Motor neuron (in vitro differentiated cells): ENCODE measurements around the gene ERP29. TPM values are rescaled to one million over a fixed set of nuclear protein-coding genes. Genes with fewer than 3 reads are reported as not detected.
"Not testable (repeated sequence)": the region's sequence is repeated elsewhere in the genome, so short reads cannot be mapped to it uniquely, and the experiment has no call there.

ENCODE experiments used
- ATAC-seq, 8 experiments: fragments of 200-7000 bp; cut with Tn5 transposase; replicated peaks in 6 of 8; 2 replicates each; pipeline ENCODE4 v1.8.0; 2021; ENCODE audit warnings: mild to moderate bottlenecking in 8 of 8, moderate library complexity in 8 of 8
- H3K27ac ChIP-seq, 2 donors: fragments of 250-450 bp; sonication (Bioruptor Pico); 2 replicates each; pipeline ENCODE4 v1.9.0; 2021; ENCODE audit warnings: antibody characterized with exemption in 2 of 2, mild to moderate bottlenecking in 2 of 2, moderate library complexity in 1 of 2
- H3K4me1 ChIP-seq, 2 donors: fragments of 250-450 bp; sonication (Bioruptor Pico); replicated peaks in 1 of 2; 2 replicates each; pipeline ENCODE4 v1.6.1; 2021; ENCODE audit warnings: antibody characterized with exemption in 2 of 2, mild to moderate bottlenecking in 2 of 2, moderate library complexity in 1 of 2
- H3K4me3 ChIP-seq, 5 donors: fragments of 250-450 bp; sonication (Bioruptor Pico); 2 replicates each; pipeline ENCODE4 v1.9.0; 2021; ENCODE audit warnings: antibody characterized with exemption in 5 of 5, mild to moderate bottlenecking in 5 of 5, moderate library complexity in 4 of 5
- WGBS, 10 experiments: fragments of 450-650 bp; shearing (Covaris generic); methylation state at CpG; one replicate each; pipeline ENCODE4 v1.0.0; 2022; 5-methylcytosine and 5-hydroxymethylcytosine counted together
- in situ Hi-C, 9 experiments: fragments of 400-800 bp; cut with MboI; loops; one replicate each; pipeline ENCODE4 v1.15.0; 2021; ENCODE audit warnings: low sequenced_read_pairs in 9 of 9, low pct_unique_long_range_greater_than_20kb in 2 of 9; ENCODE audit not compliant: unreplicated experiment in 9 of 9
- total RNA-seq, 8 experiments: library from RNA; unstranded; fragments of 300-600 nt; gene quantifications; 2 replicates each; pipeline versions ENCODE4 v1.2.3 to v1.2.4, GENCODE V29; 2022

The ERP29 gene
- total RNA-seq, 8 experiments from 2014 or later = 47.2 to 152 (median 107) TPM

DNA sequence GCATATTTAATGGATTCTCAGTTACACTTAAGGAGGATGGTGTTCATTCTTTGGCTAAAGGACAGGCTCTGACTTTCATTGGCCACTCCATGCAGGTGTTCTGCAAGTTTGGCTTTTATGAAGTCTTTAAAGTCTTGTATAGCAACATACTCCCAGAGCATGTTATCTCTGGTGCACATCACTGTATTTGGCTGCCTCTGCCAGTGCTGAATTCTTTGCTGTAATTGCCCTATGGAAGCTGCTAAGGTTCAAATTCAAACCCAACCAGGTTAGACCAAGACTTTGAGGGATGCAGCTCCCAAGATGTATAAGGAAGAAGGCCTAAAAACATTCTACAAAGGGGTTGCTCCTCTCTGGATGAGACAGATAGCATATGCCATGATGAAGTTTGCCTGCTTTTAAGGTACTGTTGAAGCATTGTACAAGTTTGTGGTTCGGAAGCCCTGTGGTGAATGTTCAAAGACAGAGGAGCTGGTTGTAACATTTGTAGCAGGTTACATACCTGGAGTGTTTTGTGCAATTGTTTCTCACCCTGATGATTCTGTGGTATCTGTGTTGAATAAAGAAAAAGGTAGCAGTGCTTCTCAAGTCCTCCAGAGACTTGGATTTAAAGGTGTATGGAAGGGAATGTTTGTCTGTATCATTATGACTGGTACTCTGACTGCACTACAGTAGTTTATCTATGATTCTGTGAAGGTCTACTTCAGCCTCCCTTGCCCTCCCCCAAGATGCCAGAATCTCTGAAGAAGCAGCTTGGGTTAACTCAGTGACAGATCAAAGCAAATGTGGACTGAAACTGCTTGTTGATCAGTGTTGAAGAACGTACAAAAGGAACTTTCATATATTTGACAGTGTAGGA lies 19.7 kb upstream of the ERP29 start:
- Histone ChIP-seq H3K4me3 (no peak overlapping the region), H3K27ac (no peak overlapping the region), H3K4me1 (no peaks in the 10 kb centered on the region)
- 70 to 100% (median 90%) methylated on average over 1 to 2 of the region's 2 CpGs; no CpG with 5 or more reads in 2 of the 10 experiments for WGBS, 10 experiments
- in situ Hi-C loops = no loop called here
- ATAC-seq = no peak

DNA sequence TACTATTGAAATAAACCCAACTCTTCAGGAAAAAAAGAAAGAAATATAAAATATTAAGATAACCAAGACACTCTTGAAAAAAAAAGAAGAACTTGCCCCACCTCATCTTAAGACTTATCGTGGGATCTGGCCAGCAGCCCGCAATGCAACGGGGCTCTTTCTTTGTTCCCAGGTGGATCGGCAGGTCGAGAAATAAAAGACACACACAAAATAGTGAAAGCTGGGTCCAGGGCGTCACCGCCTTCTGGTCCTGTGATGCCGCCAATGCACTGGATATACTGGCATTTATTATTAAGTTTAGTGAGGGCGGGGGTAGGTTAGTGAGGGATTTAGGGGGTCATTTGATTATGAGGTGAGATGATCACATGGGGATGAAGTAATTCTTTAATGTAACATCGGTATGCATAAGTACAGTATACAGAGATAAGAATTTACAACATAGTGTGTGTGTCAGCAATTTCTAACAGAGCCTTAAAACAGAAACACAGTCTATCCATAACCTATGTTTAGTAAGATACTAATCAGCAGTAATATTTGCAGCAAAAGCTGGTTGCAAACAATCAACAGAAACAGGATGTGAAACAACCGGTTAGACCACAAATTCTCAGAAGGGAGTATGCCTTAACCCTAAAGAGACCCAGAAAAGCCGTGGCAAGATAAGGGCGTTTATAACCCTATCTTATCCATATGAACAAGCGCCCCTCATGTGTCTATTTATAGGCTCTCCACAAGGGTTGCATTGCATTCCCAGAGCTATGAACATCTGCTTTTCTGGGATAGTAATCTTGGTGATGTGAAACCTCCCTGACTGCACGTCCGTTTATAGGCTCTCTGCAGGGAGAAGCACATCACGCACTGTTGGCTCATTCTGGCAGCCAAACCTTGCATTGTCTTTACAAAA lies 18.8 kb upstream of the ERP29 start:
- H3K27ac ChIP-seq = not testable (repeated sequence)

DNA sequence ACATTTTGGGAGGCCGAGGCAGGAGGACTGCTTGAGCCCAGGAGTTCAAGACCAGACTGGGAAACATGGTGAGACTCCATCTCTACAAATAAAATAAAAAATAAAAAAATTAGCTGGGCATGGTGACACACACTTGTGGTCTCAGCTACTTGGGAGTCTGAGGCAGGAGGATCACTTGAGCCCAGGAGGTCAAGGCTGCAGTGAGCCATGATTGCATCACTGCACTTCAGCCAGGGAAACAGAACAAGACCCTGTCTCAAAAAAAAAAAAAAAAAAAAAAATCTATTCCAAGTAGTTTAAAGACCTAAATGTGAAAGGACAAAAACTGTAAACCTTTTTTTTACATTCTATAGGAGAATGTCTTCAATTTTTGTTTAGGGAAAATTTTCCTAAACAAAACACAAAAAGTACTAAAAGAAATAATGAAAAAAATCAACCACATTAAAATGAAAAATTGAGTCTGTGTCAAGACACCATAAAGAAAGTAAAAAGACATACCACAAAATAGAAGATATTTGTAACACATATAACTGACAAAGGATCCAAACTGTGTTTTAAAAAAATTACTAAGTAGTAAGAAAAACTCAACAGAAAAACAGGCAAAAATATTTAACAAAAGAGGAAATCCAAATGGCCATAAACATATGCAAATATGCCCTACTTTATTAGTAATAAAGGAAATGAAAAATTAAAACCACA lies 17.3 kb upstream of the ERP29 start:
- 33 to 100% (median 75%) methylated on average over 1 of the region's 1 CpG; no CpG with 5 or more reads in 5 of the 10 experiments for WGBS, 10 experiments
- in situ Hi-C loops = no loop called here
- Histone ChIP-seq H3K4me3 (no peak overlapping the region), H3K4me1 (no peaks in the 10 kb centered on the region), H3K27ac (no peak overlapping the region)
- ATAC-seq = no peak

More for the DNA sequence above, 18.8 kb upstream of the ERP29 start:
- H3K4me3 ChIP-seq, H3K4me1 ChIP-seq, in situ Hi-C loops, ATAC-seq: not testable (repeated sequence)
- 68 to 94% (median 87%) methylated on average over 5 to 17 of the region's 17 CpGs; no CpG with 5 or more reads in 1 of the 10 experiments for whole genome bisulfite sequencing, 10 experiments

DNA sequence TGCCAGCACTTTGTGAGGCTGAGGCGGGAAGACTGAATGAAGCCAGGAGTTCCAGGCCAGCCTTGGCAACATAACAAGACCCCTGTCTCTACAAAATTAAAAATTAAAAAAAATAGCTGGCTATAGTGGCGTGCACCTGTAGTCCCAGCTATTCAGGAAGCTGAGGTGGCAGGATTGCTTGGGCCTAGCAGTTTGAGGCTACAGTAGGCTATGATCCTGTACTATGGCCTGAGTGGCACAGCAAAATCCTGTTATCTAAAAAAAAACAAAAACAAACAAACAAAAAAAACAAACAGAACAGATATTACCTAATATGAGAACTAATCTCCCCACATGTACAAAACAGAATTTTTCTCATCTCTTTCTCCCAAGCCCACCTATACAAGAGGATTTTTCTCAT lies 15.9 kb upstream of the ERP29 start:
- no peak overlapping the region for H3K27ac ChIP-seq
- 83 to 100% (median 95%) methylated on average over 1 to 2 of the region's 2 CpGs; no CpG with 5 or more reads in 3 of the 10 experiments for WGBS, 10 experiments
- no peak overlapping the region for H3K4me3 ChIP-seq
- H3K4me1 ChIP-seq = no peaks in the 10 kb centered on the region
- in situ Hi-C loops = no loop called here
- ATAC-seq = no peak

DNA sequence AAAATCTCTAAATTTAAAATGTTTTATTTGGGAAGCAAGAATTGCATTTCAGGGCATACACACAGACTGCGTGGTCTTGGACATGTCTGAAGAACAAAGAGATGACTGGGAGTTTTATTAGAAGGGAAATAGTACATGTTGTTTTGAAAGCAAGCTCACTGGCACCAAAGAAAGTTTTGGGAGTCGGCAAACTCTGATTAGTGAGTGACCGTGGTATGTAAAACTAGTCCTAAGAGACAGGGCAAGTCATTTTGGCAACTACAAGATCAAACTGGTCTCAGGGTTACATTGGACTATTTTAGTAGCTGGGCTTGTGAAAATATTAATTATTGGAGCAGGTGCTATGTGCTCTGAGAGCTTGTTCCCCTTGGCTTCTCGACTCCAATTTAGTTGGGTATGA lies 15.2 kb upstream of the ERP29 start:
- in situ Hi-C loops = no loop called here

DNA sequence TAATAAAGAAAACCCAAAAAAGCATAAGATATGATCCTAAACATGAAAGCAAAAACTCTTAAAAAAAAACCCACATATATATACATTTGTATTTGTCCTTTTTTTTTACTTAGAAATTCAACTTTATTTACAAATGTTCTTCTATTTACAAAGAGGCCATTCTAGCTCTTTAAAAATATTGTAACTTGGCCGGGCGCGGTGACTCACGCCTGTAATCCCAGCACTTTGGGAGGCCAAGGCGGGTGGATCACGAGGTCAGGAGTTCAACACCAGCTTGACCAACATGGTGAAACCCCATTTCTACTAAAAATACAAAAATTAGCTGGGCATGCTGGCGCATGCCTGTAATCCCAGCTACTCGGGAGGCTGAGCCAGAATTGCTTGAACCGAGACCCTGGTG lies 14.1 kb upstream of the ERP29 start:
- H3K4me3 ChIP-seq, ATAC-seq, H3K27ac ChIP-seq, H3K4me1 ChIP-seq, in situ Hi-C loops: not testable (repeated sequence)
- WGBS, 10 experiments = 92 to 99% (median 95%) methylated on average over 2 to 9 of the region's 9 CpGs; no CpG with 5 or more reads in 4 of the 10 experiments

More for the DNA sequence above, 15.2 kb upstream of the ERP29 start:
- Histone ChIP-seq H3K4me3 (no peak overlapping the region), H3K27ac (no peak overlapping the region), H3K4me1 (no peaks in the 10 kb centered on the region)
- no peak for ATAC-seq
- 49 to 100% (median 92%) methylated on average over 1 to 4 of the region's 4 CpGs for WGBS, 10 experiments

DNA sequence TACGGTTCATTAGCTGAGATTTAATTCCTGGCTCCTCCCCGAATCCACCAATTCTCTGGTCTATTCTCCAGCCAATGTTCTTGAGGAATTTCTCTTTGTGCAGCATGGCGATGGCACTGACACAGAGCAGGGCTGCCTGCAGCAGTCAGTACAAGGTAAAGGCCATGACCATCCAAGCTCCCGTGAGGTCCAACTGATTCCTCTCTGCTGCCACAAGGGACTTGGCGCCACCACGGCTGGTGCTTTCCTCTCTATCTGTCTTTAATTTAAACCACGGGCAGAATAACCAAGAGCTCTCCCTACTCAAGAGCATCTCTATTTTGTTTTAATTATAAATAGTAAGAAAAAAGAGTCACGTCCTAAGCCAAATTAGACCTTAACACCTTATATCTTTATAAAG lies 12.4 kb upstream of the ERP29 start:
- ATAC-seq = no peak
- Histone ChIP-seq H3K4me3 (no peak overlapping the region), H3K27ac (no peak overlapping the region), H3K4me1 (no peaks in the 10 kb centered on the region)
- in situ Hi-C loops = no loop called here
- 61 to 100% (median 94%) methylated on average over 1 to 8 of the region's 8 CpGs for WGBS, 10 experiments

DNA sequence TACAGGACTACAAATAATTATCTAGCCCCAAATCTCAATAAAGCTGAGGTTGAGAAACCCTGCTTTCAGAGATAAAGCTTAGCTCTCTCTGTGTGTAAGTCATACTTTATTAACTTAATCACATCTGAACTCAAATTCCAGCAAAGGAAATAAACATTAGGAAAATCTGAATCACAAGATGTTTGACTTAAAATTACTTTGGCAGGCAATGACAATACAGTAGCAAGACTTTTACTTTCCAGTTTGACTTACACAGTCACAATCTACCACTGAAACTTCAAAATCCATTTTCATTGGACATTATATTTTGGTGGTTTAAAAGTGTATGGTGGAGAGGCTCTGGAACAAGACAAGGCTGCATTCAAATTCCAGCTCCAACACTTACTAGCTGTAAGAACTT lies 11.7 kb upstream of the ERP29 start:
- in situ Hi-C loops = no loop called here
- H3K4me1 ChIP-seq = no peaks in the 10 kb centered on the region
- no peak overlapping the region for H3K27ac ChIP-seq
- no peak for ATAC-seq
- H3K4me3 ChIP-seq = no peak overlapping the region

DNA sequence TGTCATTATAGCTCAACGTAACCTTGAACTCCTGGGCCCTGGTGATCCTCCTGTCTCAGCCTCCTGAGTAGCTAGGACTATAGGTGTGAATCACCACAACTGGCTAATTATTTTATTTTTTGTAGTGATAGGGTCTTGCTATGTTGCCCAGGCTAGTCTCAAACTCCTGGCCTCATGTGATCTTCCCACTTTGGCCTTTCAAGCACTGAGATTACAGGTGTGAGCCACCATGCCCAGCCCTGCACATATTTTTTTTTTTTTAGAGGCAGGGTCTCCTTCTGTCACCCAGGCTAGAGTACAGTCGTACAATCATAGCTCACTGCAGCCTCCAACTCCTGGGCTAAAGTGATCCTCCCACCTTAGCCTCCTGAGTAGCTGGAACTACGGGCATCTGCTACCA lies 9.2 kb upstream of the ERP29 start:
- in situ Hi-C loops = no loop called here
- no peak overlapping the region for H3K4me3 ChIP-seq

DNA sequence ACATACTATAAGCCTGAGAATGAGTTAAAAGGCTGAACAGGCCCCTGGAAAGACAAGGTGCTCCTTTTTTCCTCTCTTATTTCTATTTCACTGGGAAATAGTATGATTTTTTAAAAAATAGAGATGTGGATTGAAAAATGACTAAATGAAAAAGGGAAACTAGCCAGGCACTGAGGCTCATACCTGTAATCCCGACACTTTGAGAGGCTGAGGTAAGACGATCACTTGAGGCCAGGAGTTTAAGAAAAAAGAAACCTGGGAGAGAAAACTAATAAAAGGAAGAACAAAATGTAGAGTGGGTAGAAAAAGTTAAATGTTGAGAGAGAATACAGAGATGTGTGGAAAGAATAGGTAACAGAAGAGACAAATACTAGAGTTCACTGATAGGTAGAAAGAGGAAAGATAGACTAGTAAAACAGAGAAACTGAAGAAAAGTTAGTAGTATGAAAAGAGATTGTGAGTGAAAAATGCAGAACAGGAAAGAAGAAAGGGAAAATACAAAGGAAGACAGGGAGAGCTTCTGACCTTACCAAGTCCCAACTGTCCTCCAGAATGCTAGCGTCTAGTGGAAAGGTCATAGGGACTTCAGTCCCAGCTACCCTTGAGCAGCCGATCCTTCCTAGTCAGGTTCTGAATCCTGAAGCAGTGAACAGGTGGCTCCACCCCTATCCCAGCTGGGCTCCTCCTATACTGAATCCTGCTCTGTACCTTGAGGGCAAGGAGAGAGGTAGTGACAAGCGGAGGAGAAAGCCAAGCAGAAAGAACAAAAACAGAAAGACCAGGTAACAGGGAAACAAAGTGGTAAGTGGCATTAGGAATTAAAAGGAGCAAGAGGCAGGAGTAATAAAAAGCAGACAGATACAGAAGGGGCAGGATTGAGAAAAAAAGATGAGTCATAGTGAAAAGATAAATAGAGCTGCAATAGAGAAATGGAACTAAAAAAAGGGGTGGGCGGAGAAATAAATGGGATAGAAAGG lies 7.5 kb upstream of the ERP29 start:
- Histone ChIP-seq H3K4me3 (no peak overlapping the region), H3K4me1 (no peaks in the 10 kb centered on the region), H3K27ac (no peak overlapping the region)
- in situ Hi-C loops = no loop called here
- ATAC-seq = peak in 3 of 8 experiments; percentile 40 to 81 (median 59)
- 59 to 96% (median 83%) methylated on average over 3 to 6 of the region's 6 CpGs for WGBS, 10 experiments

More for the DNA sequence above, 9.2 kb upstream of the ERP29 start:
- WGBS, 10 experiments = 67 to 100% (median 93%) methylated on average over 1 to 3 of the region's 3 CpGs; no CpG with 5 or more reads in 4 of the 10 experiments
- no peak overlapping the region for H3K27ac ChIP-seq
- ATAC-seq = no peak
- no peaks in the 10 kb centered on the region for H3K4me1 ChIP-seq

DNA sequence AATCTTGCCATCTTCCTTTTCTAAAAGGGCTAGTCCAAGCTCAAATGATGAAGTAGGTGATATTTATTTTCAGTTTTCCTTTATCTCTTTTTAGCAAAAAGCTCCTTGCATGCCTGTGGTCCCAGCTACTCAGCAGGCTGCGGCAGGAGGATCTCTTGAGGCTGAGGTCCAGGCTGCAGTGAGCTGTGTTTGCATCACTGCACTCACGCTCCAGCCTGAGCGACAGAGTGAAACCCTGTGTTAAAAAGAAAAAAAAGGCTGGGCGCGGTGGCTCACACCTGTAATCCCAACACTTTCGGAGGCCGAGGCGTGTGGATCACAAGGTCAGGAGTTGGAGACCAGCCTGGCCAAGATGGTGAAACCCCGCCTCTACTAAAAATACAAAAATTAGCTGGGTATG lies 5.3 kb upstream of the ERP29 start:
- no peak for ATAC-seq
- 68 to 100% (median 95%) methylated on average over 1 to 9 of the region's 9 CpGs; no CpG with 5 or more reads in 2 of the 10 experiments for WGBS, 10 experiments
- Histone ChIP-seq H3K4me1 (peaks cover 5 to 9% of the 10 kb centered on the region in 2 donors), H3K4me3 (no peak overlapping the region), H3K27ac (no peak overlapping the region)
- in situ Hi-C loops = no loop called here

DNA sequence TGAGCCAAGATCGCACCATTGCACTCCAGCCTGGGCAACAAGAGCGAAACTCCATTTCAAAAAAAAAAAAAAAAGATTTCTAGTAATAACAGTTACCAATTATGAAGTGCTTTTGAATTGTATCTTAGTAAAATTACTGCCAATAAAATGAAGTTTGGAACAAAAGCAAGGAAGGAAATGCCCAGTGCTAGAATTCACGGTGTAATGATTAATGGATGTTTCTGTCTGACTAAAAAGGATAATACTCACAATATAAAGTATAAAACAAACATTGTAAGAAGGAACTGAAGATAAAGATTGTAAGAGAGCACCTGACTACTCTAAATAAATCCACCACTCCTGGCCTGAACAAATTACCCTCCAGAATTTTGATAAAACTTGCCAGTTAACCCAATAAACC lies 4.3 kb upstream of the ERP29 start:
- WGBS, 10 experiments = 0 to 100% (median 90%) methylated on average over 1 to 3 of the region's 3 CpGs; no CpG with 5 or more reads in 1 of the 10 experiments
- no peak overlapping the region for H3K4me3 ChIP-seq
- H3K27ac ChIP-seq = no peak overlapping the region
- ATAC-seq = no peak
- H3K4me1 ChIP-seq = peaks cover 5 to 9% of the 10 kb centered on the region in 2 donors
- in situ Hi-C loops = no loop called here
